ENCODE measurements around the gene LENG9. TPM values are rescaled to one million over a fixed set of nuclear protein-coding genes. Genes with fewer than 3 reads are reported as not detected.

LENG9 gene
- 19.0 and 34.9 TPM in 2 replicates for total RNA-seq

GRCh38 chr19:54463531-54464043, at the start of gene LENG9:
TSS of gene LENG9 (minus strand) at chr19:54463778. CDS start at chr19:54463526, 252 bp downstream.

GRCh38 chr19:54502518-54503048, 39.0 kb upstream of the LENG9 start, which contains the start of gene LAIR2:
TSS of gene LAIR2 (plus strand) at chr19:54502831. CDS start at chr19:54502919, 88 bp downstream.

DNA sequence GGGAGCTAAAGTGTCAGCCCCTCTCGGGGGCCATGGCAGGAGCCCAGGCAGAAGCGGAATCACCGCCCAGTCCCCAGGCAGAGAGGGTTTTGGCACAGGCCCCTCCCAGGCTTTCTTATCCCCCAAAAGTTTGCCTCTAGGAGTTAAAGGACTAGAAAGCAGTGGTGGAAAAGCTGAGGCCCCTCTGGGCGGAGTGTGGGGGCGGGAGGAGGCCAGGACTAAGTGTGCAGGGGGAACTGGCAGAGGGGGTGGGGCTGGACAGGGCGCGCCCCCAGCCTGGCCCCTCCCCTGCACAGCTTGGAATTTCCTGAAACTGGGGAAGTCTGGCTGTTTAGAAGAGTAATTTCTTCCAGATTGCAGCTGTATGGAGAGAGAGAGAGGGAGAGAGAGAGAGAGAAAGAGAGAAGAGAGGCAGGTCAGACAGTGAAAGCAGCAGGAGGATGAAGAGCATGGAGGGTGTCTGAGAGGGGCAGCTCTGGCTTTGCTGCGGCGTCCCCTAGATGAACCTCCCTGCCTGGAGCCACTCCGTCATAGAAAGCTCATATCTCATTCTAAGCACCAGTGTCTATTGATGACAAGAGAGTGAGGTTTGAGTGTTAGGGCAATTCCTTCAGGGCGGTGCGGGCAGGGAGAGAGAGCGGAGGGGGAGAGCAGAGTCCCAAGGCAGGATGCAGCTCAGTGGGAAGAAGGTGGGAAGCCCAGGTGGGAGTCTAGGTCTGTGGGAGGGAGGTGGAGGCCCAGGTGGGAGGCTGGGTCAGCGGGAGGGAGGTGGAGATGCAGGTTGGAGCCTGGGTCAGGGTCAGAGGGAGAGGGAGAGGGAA, 9.7 kb upstream of the LENG9 start, which contains the start of gene CDC42EP5:
CDC42EP5 (minus strand) TSS at position 226 of the 821 bp plus-strand sequence. CDS start 7,749 bp downstream, outside the sequence.

DNA sequence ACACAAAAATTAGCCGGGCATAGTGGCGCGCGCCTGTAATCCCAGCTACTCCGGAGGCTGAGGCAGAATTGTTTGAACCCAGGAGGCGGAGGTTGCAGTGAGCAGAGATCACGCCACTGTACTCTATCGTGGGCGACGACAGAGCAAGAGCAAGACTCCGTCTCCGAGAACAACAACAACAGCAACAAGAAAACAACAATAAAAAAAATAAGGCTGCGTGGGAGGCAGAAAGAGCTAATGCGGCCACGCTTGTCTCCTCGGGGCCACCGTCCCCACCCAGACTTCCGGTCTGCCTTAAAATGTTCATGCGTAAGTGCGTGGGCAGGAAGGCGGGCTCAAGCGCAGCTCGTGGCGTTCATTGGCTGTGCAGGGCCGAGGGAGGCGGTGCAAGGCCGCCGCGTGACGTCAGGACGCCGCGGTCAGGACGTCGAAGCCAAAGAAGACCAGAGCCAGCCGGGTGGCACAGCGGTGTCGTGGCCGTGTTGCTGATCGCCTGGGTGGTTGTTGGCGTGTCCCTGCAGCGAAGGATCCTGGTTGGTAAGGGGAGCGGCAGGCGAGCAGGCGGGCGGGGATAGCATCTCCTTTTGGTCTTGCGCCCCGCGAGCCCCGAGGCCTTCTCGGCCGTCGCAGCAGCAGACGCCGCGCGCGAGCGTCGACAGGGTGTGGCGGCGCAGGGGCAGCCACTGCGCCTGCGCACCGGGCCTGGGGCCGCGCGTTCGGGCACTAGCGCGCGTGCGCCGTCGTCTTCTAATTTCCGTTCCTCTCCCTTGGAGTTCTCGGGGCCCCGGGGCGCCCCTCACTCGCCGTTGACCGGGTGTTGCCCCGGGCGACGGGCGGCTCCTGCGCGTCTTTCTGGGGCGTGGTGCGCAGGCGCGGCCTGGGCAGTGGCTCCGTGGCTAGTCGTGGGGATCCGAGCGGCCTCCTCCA, 14.5 kb downstream of the LENG9 start, which contains the start of gene LENG8:
LENG8 (plus strand) TSS at position 426 of the 927 bp plus-strand sequence. CDS start 2,146 bp downstream, outside the sequence.

DNA sequence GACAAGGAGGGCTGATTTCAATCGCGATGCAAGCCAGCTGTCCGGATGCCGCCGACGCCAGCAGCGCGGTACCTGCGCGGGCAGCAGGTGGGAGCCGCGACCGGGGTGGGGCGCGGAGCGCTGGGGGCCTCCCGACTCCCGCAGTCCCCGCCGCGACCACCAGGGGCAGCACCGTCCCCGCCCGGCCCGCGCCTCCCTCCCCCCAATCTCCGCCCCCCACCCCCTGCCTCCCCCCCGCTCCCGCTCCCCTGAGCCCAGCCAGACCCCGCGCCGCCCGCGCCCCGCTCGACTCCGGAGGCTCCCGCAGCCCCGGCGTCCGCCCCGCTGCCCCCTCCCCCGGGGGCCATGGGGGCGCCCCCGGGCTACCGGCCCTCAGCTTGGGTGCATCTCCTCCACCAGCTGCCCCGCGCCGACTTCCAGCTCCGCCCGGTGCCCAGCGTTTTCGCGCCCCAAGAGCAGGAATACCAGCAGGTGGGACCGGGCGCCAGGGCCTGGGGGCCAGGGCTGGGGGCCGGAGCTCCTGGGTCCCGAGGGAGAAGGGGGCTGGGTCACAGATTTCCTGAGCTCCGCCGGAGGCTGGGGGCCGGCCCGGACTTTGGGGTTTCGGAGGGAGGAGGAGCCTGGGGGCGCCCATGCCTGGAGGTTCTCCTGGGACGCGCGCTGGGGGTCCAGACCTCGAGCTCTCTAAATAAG, 48.2 kb downstream of the LENG9 start, which contains the start of gene TTYH1:
TTYH1 (plus strand) TSS at position 257 of the 693 bp plus-strand sequence; CDS start at position 346, 89 bp downstream.

Small RNA genes lying within 50 kb of the gene (small RNA-seq; reads per million reads assigned to genes)
- 0.14 reads per million for gene AC245884.3

Other genes starting within 250 kb of the LENG9 start
- gene LILRB3, start 240.8 kb downstream of the LENG9 start, total RNA-seq: not detected in 2 replicates
- not detected in 2 replicates for gene LILRA6, start 221.0 kb downstream of the LENG9 start, total RNA-seq
- gene LILRB5, start 206.5 kb downstream of the LENG9 start, total RNA-seq: not detected in 2 replicates
- not detected in 2 replicates for gene LILRB2, start 182.7 kb downstream of the LENG9 start, total RNA-seq
- gene LILRA5, start 150.6 kb downstream of the LENG9 start, total RNA-seq: not detected in 2 replicates
- gene LILRA4, start 124.6 kb downstream of the LENG9 start, total RNA-seq: not detected in 2 replicates
- gene LAIR1, start 98.8 kb downstream of the LENG9 start, total RNA-seq: not detected in 2 replicates
- gene TTYH1, start 48.3 kb downstream of the LENG9 start, total RNA-seq: under 0.01 TPM in 1 of 2 replicates, not detected in the other
- gene LENG8, start 14.6 kb downstream of the LENG9 start, total RNA-seq: 80.7 and 95.8 TPM in 2 replicates
- 42.7 and 84.4 TPM in 2 replicates for gene CDC42EP5, start 9.5 kb upstream of the LENG9 start, total RNA-seq
- not detected in 2 replicates for gene LAIR2, start 39.1 kb upstream of the LENG9 start, total RNA-seq
- not detected in 2 replicates for gene LILRA2, start 110.0 kb upstream of the LENG9 start, total RNA-seq
- gene LILRA1, start 129.9 kb upstream of the LENG9 start, total RNA-seq: under 0.01 TPM in 1 of 2 replicates, not detected in the other
- gene LILRB1, start 166.7 kb upstream of the LENG9 start, total RNA-seq: not detected in 2 replicates
- not detected in 2 replicates for gene LILRB4, start 199.2 kb upstream of the LENG9 start, total RNA-seq